HepG2 (cell line): ENCODE results near the gene FITM1.

Source experiments
- ELF1 ChIP-seq: sonication (generic); formaldehyde crosslinking; IDR thresholded peaks from 2 replicates; pipeline ENCODE4 v1.4.0; 2020; ENCODE audit warnings: missing genetic modification reagents
- EZH2 ChIP-seq: conservative IDR thresholded peaks from 2 replicates; pipeline ENCODE4 v1.6.1; 2012; ENCODE audit warnings: mild to moderate bottlenecking, low read depth, low read length, moderate library complexity
- FOXA1 ChIP-seq, 2 experiments: fragments of 450-650 bp in 1 of 2; sonication (generic) in 1 of 2; formaldehyde crosslinking in 1 of 2; IDR thresholded peaks; 2 replicates each; pipeline versions ENCODE4 v1.4.0 to v1.6.1; 2016 to 2020; ENCODE audit warnings: missing genetic modification reagents in 1 of 2
- SIN3A ChIP-seq: IDR thresholded peaks from 2 replicates; pipeline ENCODE4 v1.6.1; 2011; ENCODE audit warnings: low read depth, mild to moderate bottlenecking, control low read depth, low read length, borderline replicate concordance
- WIZ ChIP-seq: sonication (generic); formaldehyde crosslinking; IDR thresholded peaks from 2 replicates; pipeline ENCODE4 v1.5.1; 2020; ENCODE audit warnings: mild to moderate bottlenecking, missing genetic modification reagents
- ZNF160 ChIP-seq: sonication (generic); formaldehyde crosslinking; IDR thresholded peaks from 2 replicates; pipeline ENCODE4 v1.8.0; 2022; ENCODE audit warnings: mild to moderate bottlenecking, inconsistent platforms, missing genetic modification reagents
- ZNF510 ChIP-seq: sonication (generic); formaldehyde crosslinking; IDR thresholded peaks from 2 replicates; pipeline ENCODE4 v1.4.0; 2020; ENCODE audit warnings: low read depth, mild to moderate bottlenecking, missing genetic modification reagents
- ZNF547 ChIP-seq: sonication (generic); formaldehyde crosslinking; IDR thresholded peaks from 2 replicates; pipeline ENCODE4 v1.5.1; 2020; ENCODE audit warnings: mild to moderate bottlenecking, missing genetic modification reagents
- TF ChIP-seq, protein P1 (sequence below): sonication (generic); formaldehyde crosslinking; IDR thresholded peaks from 2 replicates; pipeline ENCODE4 v1.4.0; 2020; ENCODE audit warnings: mild to moderate bottlenecking, missing genetic modification reagents, borderline replicate concordance
- TF ChIP-seq, protein P2 (sequence below): sonication (generic); formaldehyde crosslinking; IDR thresholded peaks from 2 replicates; pipeline ENCODE4 v1.4.0; 2020; ENCODE audit warnings: missing genetic modification reagents
- TF ChIP-seq, protein P3 (sequence below): sonication (generic); formaldehyde crosslinking; IDR thresholded peaks from 2 replicates; pipeline ENCODE4 v1.4.0; 2020; ENCODE audit warnings: missing genetic modification reagents, mild to moderate bottlenecking, borderline replicate concordance

DNA sequence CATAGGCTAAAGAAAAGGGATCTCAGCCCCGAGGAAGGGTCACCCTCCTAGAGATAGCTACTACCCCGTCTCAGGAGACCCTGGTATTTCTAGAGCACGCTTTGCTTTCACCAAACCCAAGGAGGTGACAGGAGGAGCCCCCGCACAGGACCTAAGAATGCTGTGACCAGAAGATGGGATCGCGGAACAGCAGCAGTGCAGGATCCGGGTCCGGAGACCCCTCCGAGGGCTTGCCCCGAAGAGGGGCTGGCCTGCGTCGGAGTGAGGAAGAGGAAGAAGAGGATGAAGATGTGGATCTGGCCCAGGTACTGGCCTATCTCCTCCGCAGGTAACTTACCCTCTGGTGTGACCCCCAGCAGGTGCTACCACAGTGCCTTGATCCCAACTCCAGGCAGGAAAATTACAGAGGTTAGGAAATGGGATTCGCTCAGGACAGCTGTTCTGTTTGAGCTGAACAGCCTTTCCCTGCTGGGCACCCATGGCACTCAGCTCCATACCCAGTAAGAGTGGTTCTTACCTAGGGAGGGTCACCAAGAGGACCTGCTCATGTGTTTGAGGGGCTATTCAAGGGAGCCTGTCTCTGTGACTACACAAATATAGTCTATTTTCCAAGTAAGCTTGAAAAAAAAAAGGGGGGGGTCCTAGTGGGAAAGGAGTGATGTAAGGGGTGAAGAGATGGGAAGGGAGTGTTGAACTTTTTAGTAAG lies 14.9 kb upstream of the FITM1 start:
- TF ChIP-seq EZH2 (no peak), ZNF510 (CRISPR knock-in tag) (no peak), WIZ (no peak), SIN3A (0 out of 2 replicates have a peak, but pooled peaks have one; percentile 2), ELF1 (no peak), FOXA1 (IDR thresholded peaks at IDR 0.05) (no peak), FOXA1 (CRISPR knock-in tag; IDR thresholded peaks at IDR 0.05) (no peak), ZNF547 (CRISPR knock-in tag) (no peak), ZNF160 (CRISPR knock-in tag) (no peak)
- TF ChIP-seq, protein P1, sequence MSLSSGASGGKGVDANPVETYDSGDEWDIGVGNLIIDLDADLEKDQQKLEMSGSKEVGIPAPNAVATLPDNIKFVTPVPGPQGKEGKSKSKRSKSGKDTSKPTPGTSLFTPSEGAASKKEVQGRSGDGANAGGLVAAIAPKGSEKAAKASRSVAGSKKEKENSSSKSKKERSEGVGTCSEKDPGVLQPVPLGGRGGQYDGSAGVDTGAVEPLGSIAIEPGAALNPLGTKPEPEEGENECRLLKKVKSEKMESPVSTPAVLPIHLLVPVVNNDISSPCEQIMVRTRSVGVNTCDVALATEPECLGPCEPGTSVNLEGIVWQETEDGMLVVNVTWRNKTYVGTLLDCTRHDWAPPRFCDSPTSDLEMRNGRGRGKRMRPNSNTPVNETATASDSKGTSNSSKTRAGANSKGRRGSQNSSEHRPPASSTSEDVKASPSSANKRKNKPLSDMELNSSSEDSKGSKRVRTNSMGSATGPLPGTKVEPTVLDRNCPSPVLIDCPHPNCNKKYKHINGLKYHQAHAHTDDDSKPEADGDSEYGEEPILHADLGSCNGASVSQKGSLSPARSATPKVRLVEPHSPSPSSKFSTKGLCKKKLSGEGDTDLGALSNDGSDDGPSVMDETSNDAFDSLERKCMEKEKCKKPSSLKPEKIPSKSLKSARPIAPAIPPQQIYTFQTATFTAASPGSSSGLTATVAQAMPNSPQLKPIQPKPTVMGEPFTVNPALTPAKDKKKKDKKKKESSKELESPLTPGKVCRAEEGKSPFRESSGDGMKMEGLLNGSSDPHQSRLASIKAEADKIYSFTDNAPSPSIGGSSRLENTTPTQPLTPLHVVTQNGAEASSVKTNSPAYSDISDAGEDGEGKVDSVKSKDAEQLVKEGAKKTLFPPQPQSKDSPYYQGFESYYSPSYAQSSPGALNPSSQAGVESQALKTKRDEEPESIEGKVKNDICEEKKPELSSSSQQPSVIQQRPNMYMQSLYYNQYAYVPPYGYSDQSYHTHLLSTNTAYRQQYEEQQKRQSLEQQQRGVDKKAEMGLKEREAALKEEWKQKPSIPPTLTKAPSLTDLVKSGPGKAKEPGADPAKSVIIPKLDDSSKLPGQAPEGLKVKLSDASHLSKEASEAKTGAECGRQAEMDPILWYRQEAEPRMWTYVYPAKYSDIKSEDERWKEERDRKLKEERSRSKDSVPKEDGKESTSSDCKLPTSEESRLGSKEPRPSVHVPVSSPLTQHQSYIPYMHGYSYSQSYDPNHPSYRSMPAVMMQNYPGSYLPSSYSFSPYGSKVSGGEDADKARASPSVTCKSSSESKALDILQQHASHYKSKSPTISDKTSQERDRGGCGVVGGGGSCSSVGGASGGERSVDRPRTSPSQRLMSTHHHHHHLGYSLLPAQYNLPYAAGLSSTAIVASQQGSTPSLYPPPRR (CRISPR knock-in tag) = no peak
- TF ChIP-seq, protein P2, sequence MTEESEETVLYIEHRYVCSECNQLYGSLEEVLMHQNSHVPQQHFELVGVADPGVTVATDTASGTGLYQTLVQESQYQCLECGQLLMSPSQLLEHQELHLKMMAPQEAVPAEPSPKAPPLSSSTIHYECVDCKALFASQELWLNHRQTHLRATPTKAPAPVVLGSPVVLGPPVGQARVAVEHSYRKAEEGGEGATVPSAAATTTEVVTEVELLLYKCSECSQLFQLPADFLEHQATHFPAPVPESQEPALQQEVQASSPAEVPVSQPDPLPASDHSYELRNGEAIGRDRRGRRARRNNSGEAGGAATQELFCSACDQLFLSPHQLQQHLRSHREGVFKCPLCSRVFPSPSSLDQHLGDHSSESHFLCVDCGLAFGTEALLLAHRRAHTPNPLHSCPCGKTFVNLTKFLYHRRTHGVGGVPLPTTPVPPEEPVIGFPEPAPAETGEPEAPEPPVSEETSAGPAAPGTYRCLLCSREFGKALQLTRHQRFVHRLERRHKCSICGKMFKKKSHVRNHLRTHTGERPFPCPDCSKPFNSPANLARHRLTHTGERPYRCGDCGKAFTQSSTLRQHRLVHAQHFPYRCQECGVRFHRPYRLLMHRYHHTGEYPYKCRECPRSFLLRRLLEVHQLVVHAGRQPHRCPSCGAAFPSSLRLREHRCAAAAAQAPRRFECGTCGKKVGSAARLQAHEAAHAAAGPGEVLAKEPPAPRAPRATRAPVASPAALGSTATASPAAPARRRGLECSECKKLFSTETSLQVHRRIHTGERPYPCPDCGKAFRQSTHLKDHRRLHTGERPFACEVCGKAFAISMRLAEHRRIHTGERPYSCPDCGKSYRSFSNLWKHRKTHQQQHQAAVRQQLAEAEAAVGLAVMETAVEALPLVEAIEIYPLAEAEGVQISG (CRISPR knock-in tag) = no peak
- TF ChIP-seq, protein P3, sequence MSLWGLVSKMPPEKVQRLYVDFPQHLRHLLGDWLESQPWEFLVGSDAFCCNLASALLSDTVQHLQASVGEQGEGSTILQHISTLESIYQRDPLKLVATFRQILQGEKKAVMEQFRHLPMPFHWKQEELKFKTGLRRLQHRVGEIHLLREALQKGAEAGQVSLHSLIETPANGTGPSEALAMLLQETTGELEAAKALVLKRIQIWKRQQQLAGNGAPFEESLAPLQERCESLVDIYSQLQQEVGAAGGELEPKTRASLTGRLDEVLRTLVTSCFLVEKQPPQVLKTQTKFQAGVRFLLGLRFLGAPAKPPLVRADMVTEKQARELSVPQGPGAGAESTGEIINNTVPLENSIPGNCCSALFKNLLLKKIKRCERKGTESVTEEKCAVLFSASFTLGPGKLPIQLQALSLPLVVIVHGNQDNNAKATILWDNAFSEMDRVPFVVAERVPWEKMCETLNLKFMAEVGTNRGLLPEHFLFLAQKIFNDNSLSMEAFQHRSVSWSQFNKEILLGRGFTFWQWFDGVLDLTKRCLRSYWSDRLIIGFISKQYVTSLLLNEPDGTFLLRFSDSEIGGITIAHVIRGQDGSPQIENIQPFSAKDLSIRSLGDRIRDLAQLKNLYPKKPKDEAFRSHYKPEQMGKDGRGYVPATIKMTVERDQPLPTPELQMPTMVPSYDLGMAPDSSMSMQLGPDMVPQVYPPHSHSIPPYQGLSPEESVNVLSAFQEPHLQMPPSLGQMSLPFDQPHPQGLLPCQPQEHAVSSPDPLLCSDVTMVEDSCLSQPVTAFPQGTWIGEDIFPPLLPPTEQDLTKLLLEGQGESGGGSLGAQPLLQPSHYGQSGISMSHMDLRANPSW (CRISPR knock-in tag) = no peak
